ENCODE measurements around the gene IKZF5.

- TF ChIP-seq PRDM4 (tag by site-specific recombination; IDR thresholded peaks at IDR 0.05) (no peak), ZNF664 (tag by site-specific recombination; IDR thresholded peaks at IDR 0.05) (no peak), ZNF660 (tag by site-specific recombination; IDR thresholded peaks at IDR 0.05) (no peak), ZSCAN16 (tag by site-specific recombination; IDR thresholded peaks at IDR 0.05) (no peak), ZNF132 (tag by site-specific recombination; IDR thresholded peaks at IDR 0.05; ENCODE audit: borderline replicate concordance) (no peak), YY1 (tag by site-specific recombination; IDR thresholded peaks at IDR 0.05) (no peak)
- TF ChIP-seq, protein P1, sequence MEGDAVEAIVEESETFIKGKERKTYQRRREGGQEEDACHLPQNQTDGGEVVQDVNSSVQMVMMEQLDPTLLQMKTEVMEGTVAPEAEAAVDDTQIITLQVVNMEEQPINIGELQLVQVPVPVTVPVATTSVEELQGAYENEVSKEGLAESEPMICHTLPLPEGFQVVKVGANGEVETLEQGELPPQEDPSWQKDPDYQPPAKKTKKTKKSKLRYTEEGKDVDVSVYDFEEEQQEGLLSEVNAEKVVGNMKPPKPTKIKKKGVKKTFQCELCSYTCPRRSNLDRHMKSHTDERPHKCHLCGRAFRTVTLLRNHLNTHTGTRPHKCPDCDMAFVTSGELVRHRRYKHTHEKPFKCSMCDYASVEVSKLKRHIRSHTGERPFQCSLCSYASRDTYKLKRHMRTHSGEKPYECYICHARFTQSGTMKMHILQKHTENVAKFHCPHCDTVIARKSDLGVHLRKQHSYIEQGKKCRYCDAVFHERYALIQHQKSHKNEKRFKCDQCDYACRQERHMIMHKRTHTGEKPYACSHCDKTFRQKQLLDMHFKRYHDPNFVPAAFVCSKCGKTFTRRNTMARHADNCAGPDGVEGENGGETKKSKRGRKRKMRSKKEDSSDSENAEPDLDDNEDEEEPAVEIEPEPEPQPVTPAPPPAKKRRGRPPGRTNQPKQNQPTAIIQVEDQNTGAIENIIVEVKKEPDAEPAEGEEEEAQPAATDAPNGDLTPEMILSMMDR (tag by site-specific recombination; IDR thresholded peaks at IDR 0.05), result no peak
- TF ChIP-seq, protein P2, sequence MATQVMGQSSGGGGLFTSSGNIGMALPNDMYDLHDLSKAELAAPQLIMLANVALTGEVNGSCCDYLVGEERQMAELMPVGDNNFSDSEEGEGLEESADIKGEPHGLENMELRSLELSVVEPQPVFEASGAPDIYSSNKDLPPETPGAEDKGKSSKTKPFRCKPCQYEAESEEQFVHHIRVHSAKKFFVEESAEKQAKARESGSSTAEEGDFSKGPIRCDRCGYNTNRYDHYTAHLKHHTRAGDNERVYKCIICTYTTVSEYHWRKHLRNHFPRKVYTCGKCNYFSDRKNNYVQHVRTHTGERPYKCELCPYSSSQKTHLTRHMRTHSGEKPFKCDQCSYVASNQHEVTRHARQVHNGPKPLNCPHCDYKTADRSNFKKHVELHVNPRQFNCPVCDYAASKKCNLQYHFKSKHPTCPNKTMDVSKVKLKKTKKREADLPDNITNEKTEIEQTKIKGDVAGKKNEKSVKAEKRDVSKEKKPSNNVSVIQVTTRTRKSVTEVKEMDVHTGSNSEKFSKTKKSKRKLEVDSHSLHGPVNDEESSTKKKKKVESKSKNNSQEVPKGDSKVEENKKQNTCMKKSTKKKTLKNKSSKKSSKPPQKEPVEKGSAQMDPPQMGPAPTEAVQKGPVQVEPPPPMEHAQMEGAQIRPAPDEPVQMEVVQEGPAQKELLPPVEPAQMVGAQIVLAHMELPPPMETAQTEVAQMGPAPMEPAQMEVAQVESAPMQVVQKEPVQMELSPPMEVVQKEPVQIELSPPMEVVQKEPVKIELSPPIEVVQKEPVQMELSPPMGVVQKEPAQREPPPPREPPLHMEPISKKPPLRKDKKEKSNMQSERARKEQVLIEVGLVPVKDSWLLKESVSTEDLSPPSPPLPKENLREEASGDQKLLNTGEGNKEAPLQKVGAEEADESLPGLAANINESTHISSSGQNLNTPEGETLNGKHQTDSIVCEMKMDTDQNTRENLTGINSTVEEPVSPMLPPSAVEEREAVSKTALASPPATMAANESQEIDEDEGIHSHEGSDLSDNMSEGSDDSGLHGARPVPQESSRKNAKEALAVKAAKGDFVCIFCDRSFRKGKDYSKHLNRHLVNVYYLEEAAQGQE (tag by site-specific recombination; IDR thresholded peaks at IDR 0.05), result no peak
- TF ChIP-seq, protein P3, sequence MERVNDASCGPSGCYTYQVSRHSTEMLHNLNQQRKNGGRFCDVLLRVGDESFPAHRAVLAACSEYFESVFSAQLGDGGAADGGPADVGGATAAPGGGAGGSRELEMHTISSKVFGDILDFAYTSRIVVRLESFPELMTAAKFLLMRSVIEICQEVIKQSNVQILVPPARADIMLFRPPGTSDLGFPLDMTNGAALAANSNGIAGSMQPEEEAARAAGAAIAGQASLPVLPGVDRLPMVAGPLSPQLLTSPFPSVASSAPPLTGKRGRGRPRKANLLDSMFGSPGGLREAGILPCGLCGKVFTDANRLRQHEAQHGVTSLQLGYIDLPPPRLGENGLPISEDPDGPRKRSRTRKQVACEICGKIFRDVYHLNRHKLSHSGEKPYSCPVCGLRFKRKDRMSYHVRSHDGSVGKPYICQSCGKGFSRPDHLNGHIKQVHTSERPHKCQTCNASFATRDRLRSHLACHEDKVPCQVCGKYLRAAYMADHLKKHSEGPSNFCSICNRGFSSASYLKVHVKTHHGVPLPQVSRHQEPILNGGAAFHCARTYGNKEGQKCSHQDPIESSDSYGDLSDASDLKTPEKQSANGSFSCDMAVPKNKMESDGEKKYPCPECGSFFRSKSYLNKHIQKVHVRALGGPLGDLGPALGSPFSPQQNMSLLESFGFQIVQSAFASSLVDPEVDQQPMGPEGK (tag by site-specific recombination; IDR thresholded peaks at IDR 0.05), result no peak
These were observed 30.4 kb upstream of the IKZF5 start for GRCh38 chr10:123038782-123039631.

All from HEK293 (cell line).